ENCODE results near the gene KCTD10.
"Not testable (repeated sequence)": the region's sequence is repeated elsewhere in the genome, so short reads cannot be mapped to it uniquely, and the experiment has no call there.

The KCTD10 gene

DNA sequence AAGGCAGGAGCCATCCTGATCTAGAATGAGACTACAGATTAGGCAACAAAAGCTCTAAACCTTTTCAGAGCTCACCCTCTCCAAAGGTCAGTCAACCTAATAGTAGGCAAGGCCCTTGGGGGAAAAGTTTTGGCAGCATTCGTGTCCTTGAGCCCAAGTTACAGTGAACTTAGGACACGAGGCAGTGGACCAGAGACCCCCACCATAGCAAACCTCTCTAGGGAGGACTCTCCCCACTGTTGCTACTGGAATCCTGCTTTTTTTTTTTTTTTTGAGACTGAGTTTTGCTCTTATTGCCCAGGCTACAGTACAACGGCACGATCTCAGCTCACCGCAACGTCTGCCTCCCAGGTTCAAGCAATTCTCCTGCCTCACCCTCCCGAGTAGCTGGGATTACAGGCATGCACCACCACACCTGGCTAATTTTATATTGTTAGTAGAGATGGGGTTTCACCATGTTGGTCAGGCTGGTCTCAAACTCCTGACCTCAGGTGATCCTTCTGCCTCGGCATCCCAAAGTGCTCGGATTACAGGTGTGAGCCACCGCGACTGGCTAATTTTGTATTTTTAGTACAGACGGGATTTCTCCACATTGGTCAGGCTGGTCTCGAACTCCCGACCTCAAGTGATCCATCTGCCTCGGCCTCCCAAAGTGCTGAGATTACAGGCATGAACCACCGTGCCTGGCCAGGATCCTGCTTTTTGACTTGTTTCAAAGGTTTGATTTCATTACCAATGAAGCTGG, 3.4 kb downstream of the KCTD10 start:
- not testable (repeated sequence) for DNase-seq (ENCODE audit: low read depth)

DNA sequence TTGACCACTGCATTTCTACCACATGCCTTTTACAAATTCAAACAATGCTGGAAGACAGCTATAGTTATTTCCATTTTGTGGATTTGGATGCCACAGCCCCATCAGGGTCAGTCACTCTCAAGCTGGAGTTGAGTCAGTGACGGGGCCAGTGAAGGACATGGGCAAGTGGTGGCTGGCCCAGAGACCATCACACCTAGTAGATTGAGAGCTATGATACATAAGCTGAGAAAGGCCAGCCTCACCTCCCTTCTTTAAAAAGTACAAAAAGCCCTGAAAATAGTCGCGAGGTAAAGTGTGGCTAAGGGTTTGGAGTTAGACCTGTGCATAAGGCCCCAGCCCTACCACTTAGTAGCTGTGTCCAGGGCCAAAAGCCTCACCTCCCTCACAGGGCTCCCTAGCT, 4.1 kb downstream of the KCTD10 start:
- DNase-seq (ENCODE audit: low read depth): no peak

DNA sequence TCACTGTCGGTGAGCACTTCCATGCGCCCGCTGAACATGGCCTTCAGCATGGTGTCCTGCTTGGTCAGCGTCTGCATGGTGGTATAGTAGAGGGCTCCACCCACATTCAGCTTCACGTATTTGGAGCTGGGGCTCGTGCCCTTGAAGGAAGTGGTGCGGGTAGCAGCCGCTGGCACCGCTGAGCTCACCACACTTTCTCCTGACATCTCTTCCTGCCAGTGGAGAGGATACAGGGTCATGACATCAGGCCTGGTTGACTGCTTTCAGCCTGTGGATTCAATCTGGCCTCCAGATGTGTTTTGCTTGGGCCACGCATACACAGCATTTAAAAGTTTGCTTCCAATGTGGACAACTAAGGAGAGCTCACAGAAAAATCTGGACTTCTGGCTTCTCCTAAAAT, 7.6 kb downstream of the KCTD10 start:
- DNase-seq (ENCODE audit: low read depth): no peak

DNA sequence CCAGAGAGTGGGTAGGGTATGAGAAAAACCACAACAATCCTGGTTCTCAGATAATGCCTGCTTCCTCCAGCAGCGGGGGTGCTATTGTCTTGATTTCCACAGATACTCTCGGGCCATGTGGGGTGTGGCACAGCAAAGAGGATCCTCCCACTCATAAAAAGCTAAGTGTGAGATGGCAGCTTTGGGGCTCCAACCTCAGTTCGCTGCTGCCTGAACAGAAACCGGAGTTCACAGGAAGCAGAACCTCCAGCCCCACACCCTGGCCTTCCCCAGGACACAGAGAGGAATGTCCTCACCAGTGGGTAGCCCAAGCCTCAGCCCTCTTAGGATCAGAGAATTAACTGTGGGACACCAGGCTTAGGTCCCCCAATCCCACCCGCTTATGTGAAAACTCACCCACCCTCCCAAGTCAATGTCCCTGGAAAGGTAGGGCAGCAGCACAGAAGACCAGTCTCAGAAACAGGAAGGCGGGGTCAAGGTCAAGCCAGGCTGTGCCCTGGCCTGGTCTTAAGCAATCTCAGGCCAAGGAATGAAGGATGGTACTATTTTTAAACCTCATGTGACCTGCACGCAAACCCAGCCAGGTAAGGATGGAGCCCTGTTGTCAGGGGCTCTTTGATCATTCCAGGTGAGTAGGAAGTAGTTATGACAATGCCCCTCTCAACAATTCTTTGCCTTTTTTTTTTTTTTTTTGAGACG, 9.0 kb downstream of the KCTD10 start:
- DNase-seq (ENCODE audit: low read depth): no peak

DNA sequence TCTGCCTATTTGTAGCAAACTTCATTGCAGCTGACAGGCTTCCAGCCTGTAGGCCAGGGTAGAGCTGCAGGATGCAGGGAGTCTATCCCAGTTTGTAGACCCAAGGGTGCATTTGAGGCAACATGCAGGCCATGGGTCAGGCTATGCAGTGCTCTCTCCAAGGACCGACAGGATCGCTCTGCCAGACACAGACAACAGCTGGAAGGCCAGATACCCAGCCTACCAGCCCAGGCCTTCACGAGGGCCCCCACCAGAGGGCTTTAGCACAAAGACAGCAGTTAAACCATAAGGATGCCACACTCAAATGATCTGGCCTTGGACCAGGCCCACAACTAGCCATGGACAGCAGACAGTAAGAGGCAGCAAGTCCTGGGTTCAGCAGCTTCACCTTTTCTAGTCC, 10.3 kb downstream of the KCTD10 start:
- DNase-seq (ENCODE audit: low read depth): no peak

- DNase-seq (ENCODE audit: low read depth): no peak
These were observed 10.8 kb downstream of the KCTD10 start for GRCh38 chr12:109466305-109466704.

DNA sequence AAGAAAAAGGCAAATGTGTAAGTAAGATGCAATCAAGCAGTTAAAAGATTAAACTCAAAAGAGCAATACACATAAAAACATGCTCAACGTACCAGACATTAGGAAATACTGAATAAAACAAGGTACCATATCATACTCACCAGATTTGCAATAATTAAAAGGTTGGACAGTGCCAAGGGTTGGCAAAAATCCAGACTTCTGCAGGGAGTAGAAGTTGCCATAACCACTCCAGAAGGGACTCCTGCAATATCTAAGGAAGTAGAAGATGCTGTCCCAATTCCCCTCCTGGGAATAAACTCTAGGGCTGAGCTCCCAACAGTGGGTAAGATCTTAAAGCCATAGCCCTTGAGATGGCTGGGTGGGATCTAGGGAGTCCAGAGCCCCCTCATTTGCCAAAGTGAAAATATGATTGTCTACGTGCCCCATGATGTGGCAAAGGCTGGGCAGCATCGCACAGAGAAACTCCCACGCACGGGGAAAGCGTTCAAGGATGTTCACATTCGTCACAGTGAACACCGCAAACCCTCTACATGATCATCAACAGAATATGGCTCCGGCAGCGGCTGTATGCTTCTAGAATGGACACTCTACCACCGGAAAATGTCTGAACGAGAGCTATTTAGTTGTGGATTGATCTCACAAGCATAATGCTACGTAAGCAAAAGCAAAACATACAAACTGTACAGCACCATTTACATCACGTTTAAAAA, 12.3 kb downstream of the KCTD10 start:
- DNase-seq (ENCODE audit: low read depth): no peak

- DNase-seq (ENCODE audit: low read depth): no peak
These were observed 13.3 kb downstream of the KCTD10 start for GRCh38 chr12:109463756-109464155.

DNA sequence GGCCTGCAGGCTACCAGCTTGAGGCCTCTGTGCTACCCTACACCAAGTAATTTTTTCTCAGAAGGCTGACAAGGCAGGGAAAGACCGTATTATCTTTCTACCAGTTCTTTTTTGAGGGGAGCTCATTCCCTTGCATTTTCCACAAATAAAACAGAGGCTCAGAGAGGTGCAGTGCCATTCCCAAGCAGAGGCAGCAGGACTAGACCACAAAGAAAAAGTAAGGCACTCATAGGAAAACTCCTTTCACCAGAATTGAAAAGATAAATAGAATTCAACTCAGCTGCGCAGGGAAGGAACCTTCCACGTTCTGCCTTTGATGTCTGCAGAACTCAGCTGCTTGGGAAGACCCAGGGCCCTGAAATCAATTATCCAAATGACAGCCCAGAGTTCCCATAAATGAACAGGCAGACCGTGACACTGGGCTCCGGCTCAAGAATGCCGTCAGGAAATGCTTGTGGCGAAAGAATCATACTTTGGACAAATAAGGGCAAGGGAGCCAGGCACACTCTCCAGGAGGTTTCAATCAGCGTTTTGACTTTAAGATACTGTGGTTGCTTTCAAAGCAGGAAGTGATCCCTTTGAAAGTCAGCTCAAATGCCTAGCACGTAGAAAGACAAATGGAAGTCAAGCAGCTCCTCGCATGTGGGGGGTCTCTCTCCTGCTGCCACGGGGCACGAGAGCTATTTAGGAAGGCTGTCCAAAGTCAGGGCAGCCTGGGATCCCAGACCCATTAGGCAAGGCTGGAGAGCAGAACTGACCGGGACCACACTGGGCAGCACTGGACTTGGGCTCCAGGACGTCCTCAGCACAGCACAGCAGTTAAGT, 14.0 kb downstream of the KCTD10 start:
- DNase-seq (ENCODE audit: low read depth): peak; percentile 92

DNA sequence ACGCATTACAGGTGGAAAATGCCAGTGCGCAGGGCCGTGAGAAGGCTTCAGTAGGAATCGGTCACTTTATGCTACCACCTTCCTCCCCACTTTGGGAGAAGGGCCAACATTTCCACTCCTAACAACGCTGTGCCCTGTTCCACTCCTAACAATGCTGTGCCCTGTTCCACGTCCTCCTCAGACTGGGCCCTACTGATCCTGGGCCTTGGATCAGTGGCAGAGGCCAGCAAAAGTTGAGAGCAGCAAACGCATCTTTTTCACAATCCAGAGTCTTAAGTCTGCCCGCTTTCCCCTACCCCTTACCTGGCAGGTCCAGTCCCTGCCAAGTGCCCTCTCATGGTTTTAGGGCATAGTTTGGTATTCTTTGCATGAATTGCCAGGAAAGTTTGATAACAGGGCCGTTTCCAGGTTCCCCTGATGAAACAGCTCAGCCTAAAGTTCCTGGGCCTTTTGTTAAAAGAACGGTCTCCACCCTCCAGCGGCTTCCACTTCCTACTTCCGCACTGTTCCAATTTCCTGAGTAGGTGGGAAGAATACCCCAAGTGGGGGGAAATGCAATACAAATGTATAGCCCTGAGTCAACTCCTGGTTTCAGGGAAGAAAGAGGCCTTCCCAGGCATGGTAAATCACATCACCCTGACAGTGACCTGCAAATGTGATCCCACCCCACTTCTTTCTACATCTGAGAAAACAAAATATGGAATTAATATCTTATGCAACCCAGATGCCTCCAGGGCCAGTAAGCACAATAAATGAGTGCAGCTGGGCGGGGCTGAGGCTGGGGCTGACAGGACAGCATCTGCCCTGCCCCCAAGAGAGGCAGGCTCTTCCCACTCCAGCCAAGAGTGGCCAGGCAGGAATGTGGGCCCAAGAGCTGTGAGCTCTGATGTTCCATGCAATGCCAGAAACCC, 15.0 kb downstream of the KCTD10 start:
- DNase-seq (ENCODE audit: low read depth): peak; percentile 96

GRCh38 chr12:109461049-109461845, 15.9 kb downstream of the KCTD10 start:
- no peak for DNase-seq (ENCODE audit: low read depth)

DNA sequence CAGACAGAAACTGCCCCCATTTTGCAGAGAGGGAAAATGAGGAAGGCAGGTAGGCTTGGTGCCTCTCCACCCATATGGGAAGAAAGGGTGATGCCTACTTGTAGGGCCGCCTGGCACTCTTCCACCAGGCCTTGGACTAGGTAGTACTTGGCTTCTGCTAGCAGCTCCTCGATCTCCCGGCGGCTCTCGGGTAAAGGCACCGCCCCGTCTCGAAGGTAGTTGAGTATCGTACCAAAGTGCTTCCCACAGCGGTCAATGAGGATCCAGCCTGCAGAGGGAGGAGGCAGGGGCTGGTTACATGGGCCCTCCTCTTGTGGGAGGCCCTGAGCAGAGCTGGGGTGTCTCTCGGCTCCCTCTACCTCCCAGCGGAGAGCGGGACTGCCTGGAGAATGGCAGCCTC, 16.6 kb downstream of the KCTD10 start:
- no peak for DNase-seq (ENCODE audit: low read depth)

GRCh38 chr12:109459247-109459646, 17.9 kb downstream of the KCTD10 start:
- DNase-seq (ENCODE audit: low read depth): no peak

DNA sequence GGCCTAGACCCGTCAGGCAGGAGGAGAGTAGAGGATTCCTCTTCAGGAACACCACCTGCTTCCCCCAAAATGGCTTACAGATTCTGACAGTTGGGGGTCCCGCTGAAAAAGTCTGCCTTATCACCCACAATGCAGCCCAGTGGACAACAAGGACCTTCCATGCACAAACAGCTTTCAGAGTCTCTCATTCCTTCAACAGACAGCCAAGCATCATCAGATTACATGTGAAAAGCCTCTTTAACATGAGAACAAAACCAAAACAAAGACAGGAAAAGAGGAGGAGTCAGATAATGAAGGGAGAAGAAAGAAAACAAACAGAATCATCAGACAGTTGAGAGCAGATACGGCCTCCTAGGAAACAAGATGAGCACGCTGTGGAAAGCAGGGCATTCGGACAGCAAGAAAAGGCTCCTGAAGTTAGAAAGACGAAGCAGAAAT, 18.3 kb downstream of the KCTD10 start:
- no peak for DNase-seq (ENCODE audit: low read depth)

- DNase-seq (ENCODE audit: low read depth): no peak
These were observed 19.0 kb downstream of the KCTD10 start for GRCh38 chr12:109458086-109458485.

DNA sequence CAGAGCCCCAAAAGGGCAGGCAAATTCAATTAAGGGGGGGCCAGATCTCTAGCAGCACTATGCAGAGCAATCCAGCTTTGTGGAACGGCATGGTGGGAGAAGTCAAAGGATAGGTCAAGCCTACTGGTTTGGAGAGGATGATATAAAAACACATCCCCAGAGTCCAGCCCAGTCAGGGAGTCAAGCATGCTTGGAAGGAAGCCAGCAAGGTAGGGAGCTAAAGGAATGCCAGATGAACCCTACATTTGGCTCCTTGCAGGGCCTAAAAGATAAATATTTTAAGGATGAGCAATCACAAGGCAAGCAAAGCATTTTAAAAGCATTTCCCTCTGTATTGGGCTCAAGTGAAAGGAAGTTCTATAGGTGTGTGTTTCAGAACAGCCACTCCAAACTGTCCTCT, 21.4 kb downstream of the KCTD10 start:
- no peak for DNase-seq (ENCODE audit: low read depth)

GRCh38 chr12:109452489-109452888, 24.6 kb downstream of the KCTD10 start:
- no peak for DNase-seq (ENCODE audit: low read depth)

- DNase-seq (ENCODE audit: low read depth): no peak
These were observed 25.7 kb downstream of the KCTD10 start for GRCh38 chr12:109451400-109451799.

- DNase-seq (ENCODE audit: low read depth): no peak
These were observed 26.1 kb downstream of the KCTD10 start for GRCh38 chr12:109450980-109451379.

DNA sequence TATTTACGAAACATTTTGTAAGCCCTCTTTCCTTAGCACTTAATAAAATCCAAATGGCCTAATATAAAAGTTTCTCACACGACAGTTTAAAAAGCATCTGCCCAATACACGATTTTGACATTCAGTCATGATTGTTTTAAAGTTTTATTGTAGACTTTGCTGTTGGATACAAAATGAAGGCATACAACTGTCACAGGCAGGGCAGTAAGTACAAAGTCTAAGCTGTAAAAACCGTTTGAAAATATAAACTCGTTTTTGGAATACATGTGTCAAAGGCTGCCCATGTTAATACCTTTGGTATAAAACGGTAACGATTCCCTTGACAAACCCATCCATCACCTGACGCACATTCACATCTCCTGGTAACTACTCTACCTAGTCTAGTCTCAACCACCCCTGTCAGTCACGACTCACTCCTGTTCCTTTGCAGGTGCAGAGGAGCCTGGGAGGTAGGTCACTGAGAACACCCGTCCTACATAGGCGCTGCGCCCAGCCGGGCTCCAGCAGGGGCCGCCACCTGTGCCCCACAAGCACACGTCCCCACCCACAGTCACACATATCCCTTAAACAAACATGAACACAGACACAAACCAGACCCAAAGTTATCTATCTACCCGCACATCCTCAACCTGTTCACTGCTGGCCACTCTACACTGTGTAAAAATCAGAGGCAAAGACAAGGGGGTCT, 27.1 kb downstream of the KCTD10 start:
- no peak for DNase-seq (ENCODE audit: low read depth)

All from stromal cell of bone marrow (primary cell).